Activated CD8-positive, alpha-beta memory T cell treated with anti-CD3 and anti-CD28 coated beads, Interleukin-2, amount 10 ng/mL, durations not matched to agents 7 days and 5 days (primary cell): ENCODE data around the gene EXOC3L2. TPM values are rescaled to one million over a fixed set of nuclear protein-coding genes. Genes with fewer than 3 reads are reported as not detected.

ENCODE experiments used
- ATAC-seq: fragments of 150-1000 bp; cut with Tn5 transposase; one replicate; pipeline ENCODE4 v1.10.0; 2021; ENCODE audit warnings: moderate library complexity
- CTCF ChIA-PET: fragments of 350-600 bp; sonication (Branson Sonifier 250); formaldehyde crosslinking; loops from one replicate; lab custom pipeline; 2021; ENCODE audit warnings: antibody characterized with exemption; lab: Charles Lee
- DNase-seq: peaks from one replicate; pipeline ENCODE4 v3.0.0-alpha.2; 2020
- H3K27ac Mint-ChIP-seq: one replicate; pipeline ENCODE4 v1.8.0; 2021; ENCODE audit warnings: mild to moderate bottlenecking, mixed read lengths
- H3K27me3 Mint-ChIP-seq: one replicate; pipeline ENCODE4 v1.8.0; 2021; ENCODE audit warnings: mixed read lengths
- H3K36me3 Mint-ChIP-seq: one replicate; pipeline ENCODE4 v1.8.0; 2021; ENCODE audit warnings: mild to moderate bottlenecking, mixed read lengths
- H3K4me1 Mint-ChIP-seq: one replicate; pipeline ENCODE4 v1.8.0; 2021; ENCODE audit warnings: mixed read lengths
- H3K4me3 Mint-ChIP-seq: one replicate; pipeline ENCODE4 v1.8.0; 2021; ENCODE audit warnings: mild to moderate bottlenecking, moderate library complexity, mixed read lengths
- H3K9me3 Mint-ChIP-seq: one replicate; pipeline ENCODE4 v1.8.0; 2022; ENCODE audit warnings: low read depth, mixed read lengths
- total RNA-seq, 2 experiments: library from RNA; stranded (reverse); gene quantifications; one replicate each; pipeline ENCODE4 v1.2.3, GENCODE V29; 2021

Gene EXOC3L2
- total RNA-seq, 2 experiments from 2014 or later = not detected

DNA sequence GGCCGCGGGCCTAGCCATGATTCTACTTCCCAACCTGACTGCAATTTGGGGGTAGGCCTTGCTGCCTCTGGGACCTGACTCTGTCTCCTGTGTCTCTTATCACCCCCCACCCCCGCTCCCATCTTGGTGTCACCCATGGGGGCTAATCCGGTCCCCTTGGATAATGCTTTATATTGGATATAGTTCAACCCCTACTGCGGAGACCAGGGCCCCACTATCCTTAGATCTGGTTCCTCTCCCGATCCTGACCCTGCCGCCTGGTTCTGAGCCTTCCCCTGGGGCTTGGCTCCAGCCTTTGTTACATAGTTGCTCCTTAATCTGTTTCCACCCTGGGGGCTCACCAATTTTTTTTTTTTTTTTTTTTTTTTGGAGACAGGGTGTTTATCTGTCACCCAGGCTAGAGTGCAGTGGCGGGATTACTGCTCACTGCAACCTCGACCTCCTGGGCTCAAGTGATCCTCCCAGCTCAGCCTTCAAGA, 65.3 kb downstream of the EXOC3L2 start:
- Mint-ChIP-seq H3K27me3 (no peaks in the 10 kb centered on the region), H3K36me3 (peaks cover 8% of the 10 kb centered on the region), H3K4me3 (peak overlapping the region; percentile 84), H3K9me3 (no peaks in the 10 kb centered on the region), H3K4me1 (peaks cover 32% of the 10 kb centered on the region), H3K27ac (peak overlapping the region; percentile 56)
- DNase-seq = no peak
- CTCF ChIA-PET = interaction anchor here (1.0 to 2.4 kb wide), 2 partner anchors 27 to 69 kb away, joined by 3 to 12 read pairs; no protein-coding TSS in a partner anchor
- no peak for ATAC-seq

GRCh38 chr19:45179072-45179891, 65.9 kb downstream of the EXOC3L2 start:
- H3K27ac Mint-ChIP-seq = peak overlapping the region; percentile 92
- H3K4me3 Mint-ChIP-seq = peak overlapping the region; percentile 84
- CTCF ChIA-PET = interaction anchor here (0.8 to 2.8 kb wide), 12 partner anchors 8 to 276 kb away, joined by 3 to 17 read pairs (median 4); partner anchors contain the start of genes CLASRP and PPP1R37
- H3K9me3 Mint-ChIP-seq = no peaks in the 10 kb centered on the region
- H3K36me3 Mint-ChIP-seq = peaks cover 8% of the 10 kb centered on the region
- H3K27me3 Mint-ChIP-seq = no peaks in the 10 kb centered on the region
- H3K4me1 Mint-ChIP-seq = peaks cover 32% of the 10 kb centered on the region
- no peak for ATAC-seq
- DNase-seq = peak; percentile 62

DNA sequence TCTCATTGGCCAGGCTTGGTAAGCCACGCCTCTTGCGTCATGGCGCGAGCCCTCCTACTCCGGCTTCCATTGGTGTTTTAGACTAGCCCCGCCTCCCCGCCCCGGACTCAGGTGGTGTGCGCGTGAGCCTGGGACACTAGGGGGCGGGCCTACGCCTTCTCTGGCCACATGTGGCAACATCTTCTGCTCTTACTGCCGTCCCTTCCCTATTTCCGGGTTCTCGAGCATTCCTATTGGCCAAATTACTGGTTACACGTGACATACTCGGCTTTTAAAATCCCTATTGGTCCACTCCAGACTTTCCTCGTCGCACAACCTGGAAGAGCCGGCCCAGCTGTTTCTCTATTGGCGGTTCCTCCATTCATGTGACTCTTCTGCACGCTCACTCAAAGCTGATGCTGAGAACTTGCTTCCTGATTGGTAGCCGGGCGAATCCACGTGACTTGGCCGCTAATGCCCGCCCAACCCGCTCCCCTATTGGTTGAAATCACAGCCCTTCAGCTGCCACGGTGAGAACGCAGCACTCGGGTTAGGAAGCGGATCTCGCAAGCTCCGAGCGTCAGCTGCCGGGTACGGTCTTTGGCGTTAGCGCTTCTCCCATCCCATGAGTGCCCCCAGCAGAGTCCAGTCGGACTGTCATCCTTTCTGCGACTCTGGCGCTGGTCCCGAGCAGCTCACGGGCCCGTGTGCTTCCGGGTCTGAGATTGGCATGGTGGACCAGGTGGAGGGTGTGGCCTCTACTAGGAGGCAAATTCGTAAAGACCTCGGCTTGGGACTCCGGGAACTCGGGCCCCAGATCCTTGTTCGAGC, 66.7 kb downstream of the EXOC3L2 start, which contains the start of gene BLOC1S3:
Gene BLOC1S3 (plus strand): TSS at position 523 of the 810 bp plus-strand sequence. CDS start 513 bp downstream, outside the sequence.
- H3K4me1 Mint-ChIP-seq = peaks cover 37% of the 10 kb centered on the region
- H3K36me3 Mint-ChIP-seq = peaks cover 8% of the 10 kb centered on the region
- H3K9me3 Mint-ChIP-seq = no peaks in the 10 kb centered on the region
- no peaks in the 10 kb centered on the region for H3K27me3 Mint-ChIP-seq
- CTCF ChIA-PET = interaction anchor here (0.6 to 2.8 kb wide), 22 partner anchors 9 to 275 kb away, joined by 3 to 17 read pairs (median 3); partner anchors contain the start of genes CLASRP, CLPTM1 and PPP1R37
- ATAC-seq (peak; percentile 90), DNase-seq (peak; percentile 100)
- H3K4me3 Mint-ChIP-seq = peak within 1 kb of the TSS; percentile 84
- H3K27ac Mint-ChIP-seq = peak within 1 kb of the TSS; percentile 92

DNA sequence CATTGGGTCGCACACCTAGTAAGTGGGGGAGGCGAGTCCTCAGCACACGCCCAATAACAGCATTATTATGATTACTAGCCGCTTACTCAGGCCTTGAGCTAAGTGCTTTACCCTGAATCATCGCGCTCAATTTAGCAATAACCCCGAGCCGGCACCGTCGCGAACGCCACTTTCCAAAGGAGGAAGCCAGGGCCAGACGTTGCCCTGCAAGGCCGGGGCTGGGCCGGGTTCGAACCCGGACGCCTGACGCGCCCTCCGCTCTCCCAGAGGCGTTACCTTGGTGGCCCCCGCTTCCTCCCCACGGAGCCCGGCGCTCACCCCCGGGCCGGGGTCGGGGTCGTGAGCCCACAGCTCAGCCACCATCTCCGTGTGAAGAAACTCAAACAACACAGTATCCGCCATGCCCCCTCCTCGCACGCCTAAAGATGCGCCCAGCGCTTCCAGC, 67.4 kb downstream of the EXOC3L2 start, which contains the start of gene TRAPPC6A:
Gene TRAPPC6A (minus strand): TSS at position 421 of the 445 bp plus-strand sequence. CDS start 19 bp downstream, at position 402.
- no peak for DNase-seq
- H3K4me1 Mint-ChIP-seq = peaks cover 40% of the 10 kb centered on the region
- peaks cover 8% of the 10 kb centered on the region for H3K36me3 Mint-ChIP-seq
- no peaks in the 10 kb centered on the region for H3K27me3 Mint-ChIP-seq
- H3K27ac Mint-ChIP-seq = peak within 1 kb of the TSS; percentile 92
- no peaks in the 10 kb centered on the region for H3K9me3 Mint-ChIP-seq
- peak; percentile 4 for ATAC-seq
- peak within 1 kb of the TSS; percentile 84 for H3K4me3 Mint-ChIP-seq
- CTCF ChIA-PET = interaction anchor here (0.6 to 2.8 kb wide), 17 partner anchors 10 to 247 kb away, joined by 3 to 17 read pairs (median 4); partner anchors contain the start of genes CLASRP, CLPTM1 and PPP1R37

- CTCF ChIA-PET = no interaction called here
- no peak for DNase-seq
- Mint-ChIP-seq H3K4me1 (peaks cover 50% of the 10 kb centered on the region), H3K4me3 (no peak overlapping the region), H3K36me3 (peaks cover 8% of the 10 kb centered on the region), H3K27ac (peak overlapping the region; percentile 18), H3K9me3 (no peaks in the 10 kb centered on the region), H3K27me3 (no peaks in the 10 kb centered on the region)
- no peak for ATAC-seq
Measured at GRCh38 chr19:45175515-45176345, 69.5 kb downstream of the EXOC3L2 start.

DNA sequence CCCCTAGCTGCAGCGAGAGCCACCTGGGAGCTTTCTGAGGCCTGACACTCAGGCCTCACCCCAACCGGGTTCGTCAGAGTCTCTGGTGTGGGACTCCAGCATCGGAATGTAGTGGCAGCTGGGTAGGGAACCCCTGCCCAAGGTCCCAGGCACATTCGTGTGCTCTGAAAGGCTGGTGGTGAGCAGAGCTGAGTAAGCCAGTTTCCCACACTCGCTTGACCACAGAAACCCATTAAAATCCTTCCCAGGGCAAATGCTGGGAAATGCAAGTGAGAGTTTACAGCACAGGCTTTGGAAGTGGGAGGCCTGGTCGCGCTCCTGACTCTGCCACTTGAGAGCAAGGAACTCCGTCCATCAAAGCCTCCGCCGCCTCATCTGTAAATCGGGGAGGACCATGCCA, 71.4 kb downstream of the EXOC3L2 start:
- H3K36me3 Mint-ChIP-seq = peaks cover 3% of the 10 kb centered on the region
- ATAC-seq (no peak), DNase-seq (no peak)
- H3K4me3 Mint-ChIP-seq = no peak overlapping the region
- no peak overlapping the region for H3K27ac Mint-ChIP-seq
- H3K4me1 Mint-ChIP-seq = peaks cover 52% of the 10 kb centered on the region
- H3K9me3 Mint-ChIP-seq = no peaks in the 10 kb centered on the region
- CTCF ChIA-PET = interaction anchor here (1.0 kb wide), 1 partner anchor 75 kb away, joined by 3 read pairs; no protein-coding TSS in a partner anchor
- H3K27me3 Mint-ChIP-seq = no peaks in the 10 kb centered on the region

DNA sequence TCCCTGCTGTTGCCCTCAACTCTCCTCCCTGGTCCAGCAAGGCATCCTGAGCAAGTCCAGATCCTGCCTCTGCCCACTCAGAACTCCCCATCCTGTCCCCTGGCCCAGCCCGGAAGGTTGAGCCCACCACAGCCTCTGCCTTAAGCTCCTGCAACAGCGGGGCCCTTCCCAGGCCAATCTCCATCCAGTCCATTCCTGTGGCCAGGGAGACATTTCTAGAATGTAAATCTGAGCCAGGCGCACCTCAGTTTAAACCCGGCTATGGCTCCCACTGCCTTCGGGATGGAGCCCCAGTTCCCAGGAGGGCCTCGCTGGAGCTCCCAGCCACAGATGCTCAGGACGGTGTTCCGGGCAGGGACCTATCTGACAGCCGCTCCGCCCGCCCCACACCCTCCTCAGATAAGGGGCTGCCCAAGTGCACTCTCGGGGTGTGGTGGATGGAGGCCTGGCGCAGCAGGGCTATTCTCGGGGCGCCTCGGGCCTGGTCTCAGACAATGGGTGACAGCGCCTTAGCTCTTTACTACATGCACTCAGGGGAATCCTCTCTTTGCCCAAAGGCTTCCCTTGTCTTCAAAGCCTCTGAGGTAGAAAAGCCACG, 72.5 kb downstream of the EXOC3L2 start:
- no peak overlapping the region for H3K4me3 Mint-ChIP-seq
- H3K27me3 Mint-ChIP-seq = no peaks in the 10 kb centered on the region

DNA sequence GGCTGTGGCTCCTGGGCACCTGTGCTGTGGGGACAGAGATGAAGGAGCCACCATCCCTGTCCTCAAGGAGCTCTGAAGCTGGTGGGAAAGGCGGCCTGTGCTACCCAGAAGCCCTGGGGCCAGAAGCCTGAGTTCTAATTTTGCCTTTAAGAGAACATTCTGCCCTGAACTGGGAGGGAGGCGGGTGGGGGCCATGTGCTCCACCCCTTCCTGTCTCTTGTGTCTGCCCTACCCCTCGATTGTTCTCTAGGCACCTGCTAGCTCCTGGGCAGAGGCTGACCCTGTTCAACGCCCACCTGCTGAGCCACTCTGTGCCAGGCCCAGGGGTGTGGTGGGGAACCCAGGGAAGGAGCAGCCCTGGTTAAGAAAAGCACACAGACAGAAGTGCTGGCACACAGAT, 73.0 kb downstream of the EXOC3L2 start:
- Mint-ChIP-seq H3K9me3 (no peaks in the 10 kb centered on the region), H3K27ac (peak overlapping the region; percentile 85), H3K27me3 (no peaks in the 10 kb centered on the region), H3K36me3 (peaks cover 2% of the 10 kb centered on the region), H3K4me1 (peaks cover 46% of the 10 kb centered on the region), H3K4me3 (no peak overlapping the region)
- DNase-seq = peak; percentile 63
- CTCF ChIA-PET = interaction anchor here (1.1 to 1.9 kb wide), 5 partner anchors 17 to 76 kb away, joined by 3 to 9 read pairs (median 3); no protein-coding TSS in a partner anchor
- ATAC-seq = peak; percentile 62

More for the DNA sequence above, 72.5 kb downstream of the EXOC3L2 start:
- Mint-ChIP-seq H3K27ac (peak overlapping the region; percentile 85), H3K4me1 (peaks cover 49% of the 10 kb centered on the region), H3K36me3 (peaks cover 2% of the 10 kb centered on the region), H3K9me3 (no peaks in the 10 kb centered on the region)
- CTCF ChIA-PET = interaction anchor here (1.5 to 1.9 kb wide), 2 partner anchors 19 to 48 kb away, joined by 3 to 9 read pairs; no protein-coding TSS in a partner anchor
- ATAC-seq = no peak
- no peak for DNase-seq

GRCh38 chr19:45171211-45171623, 74.0 kb downstream of the EXOC3L2 start:
- Mint-ChIP-seq H3K4me1 (peaks cover 46% of the 10 kb centered on the region), H3K27me3 (no peaks in the 10 kb centered on the region), H3K9me3 (no peaks in the 10 kb centered on the region), H3K4me3 (peak overlapping the region; percentile 70), H3K36me3 (peaks cover 2% of the 10 kb centered on the region), H3K27ac (peak overlapping the region; percentile 96)
- CTCF ChIA-PET = interaction anchor here (1.0 to 1.9 kb wide), 7 partner anchors 16 to 79 kb away, joined by 3 to 9 read pairs (median 3); partner anchors contain the start of gene PPP1R37
- DNase-seq = peak; percentile 75
- ATAC-seq = peak; percentile 85

- CTCF ChIA-PET = interaction anchor here (1.0 to 1.9 kb wide), 5 partner anchors 10 to 78 kb away, joined by 3 to 5 read pairs (median 3); partner anchors contain the start of genes NKPD1 and PPP1R37
- ATAC-seq (no peak), DNase-seq (no peak)
- Mint-ChIP-seq H3K27me3 (no peaks in the 10 kb centered on the region), H3K27ac (peak overlapping the region; percentile 96), H3K36me3 (peaks cover 2% of the 10 kb centered on the region), H3K4me3 (peak overlapping the region; percentile 70), H3K9me3 (no peaks in the 10 kb centered on the region), H3K4me1 (peaks cover 44% of the 10 kb centered on the region)
Measured at GRCh38 chr19:45170146-45171106, 74.8 kb downstream of the EXOC3L2 start.
